IMR-90 (cell line): ENCODE results near the gene NXPE4. TPM values are rescaled to one million over a fixed set of nuclear protein-coding genes. Genes with fewer than 3 reads are reported as not detected.

Source experiments
- ATAC-seq: fragments of 200-7000 bp; cut with Tn5 transposase; 2 replicates; pipeline ENCODE4 v1.9.1; 2020; ENCODE audit warnings: low read depth, mild to moderate bottlenecking, moderate library complexity
- BruUV-seq: library from RNA; stranded (reverse); fragments of 400-500 nt; replicated peaks from 2 replicates; lab custom pipeline; 2021; lab: Mats Ljungman, UMichigan
- CTCF ChIA-PET: fragments of 300-600 bp; formaldehyde crosslinking; extraction: SDS; loops from one replicate; lab custom pipeline; 2021; ENCODE audit warnings: antibody characterized with exemption; lab: Yijun Ruan, JAX
- POLR2A ChIA-PET: fragments of 300-600 bp; sonication (Branson Sonifier 250); formaldehyde crosslinking; loops from one replicate; lab custom pipeline; 2022; ENCODE audit warnings: antibody characterized with exemption; ENCODE audit not compliant: unreplicated experiment; lab: Charles Lee
- DNase-seq: peaks from one replicate; pipeline ENCODE4 v3.0.0; 2013
- H2AFZ ChIP-seq: replicated peaks from 2 replicates; pipeline ENCODE3; 2013; ENCODE audit warnings: low read length, mild to moderate bottlenecking; ENCODE audit not compliant: poor library complexity
- H2AK5ac ChIP-seq: 2 replicates; pipeline ENCODE4 v1.6.1; 2013; ENCODE audit warnings: low read depth, low read length, inconsistent platforms
- H2AK9ac ChIP-seq: replicated peaks from 2 replicates; pipeline ENCODE3; 2013; ENCODE audit warnings: mild to moderate bottlenecking, low read depth, low read length, moderate library complexity; ENCODE audit not compliant: poor library complexity
- H2BK120ac ChIP-seq: 2 replicates; pipeline ENCODE4 v1.6.1; 2013; ENCODE audit warnings: low read depth, low read length, inconsistent platforms
- H2BK15ac ChIP-seq: 3 replicates; pipeline ENCODE4 v1.6.1; 2013; ENCODE audit warnings: low read depth, low read length, inconsistent platforms
- H2BK20ac ChIP-seq: 2 replicates; pipeline ENCODE4 v1.6.1; 2013; ENCODE audit warnings: low read depth, mild to moderate bottlenecking, inconsistent platforms, low read length, moderate library complexity
- H2BK5ac ChIP-seq: 2 replicates; pipeline ENCODE4 v1.6.1; 2013; ENCODE audit warnings: mild to moderate bottlenecking, low read depth, low read length, inconsistent platforms; ENCODE audit not compliant: poor library complexity, severe bottlenecking
- H3K14ac ChIP-seq: replicated peaks from 2 replicates; pipeline ENCODE4 v1.6.1; 2013; ENCODE audit warnings: low read depth, low read length, inconsistent platforms
- H3K18ac ChIP-seq: 2 replicates; pipeline ENCODE4 v1.6.1; 2013; ENCODE audit warnings: low read depth, low read length, control low read depth
- H3K23ac ChIP-seq: 2 replicates; pipeline ENCODE4 v1.6.1; 2013; ENCODE audit warnings: low read depth, low read length, inconsistent platforms
- H3K27ac ChIP-seq: 2 replicates; pipeline ENCODE4 v1.5.1; 2013; ENCODE audit warnings: mild to moderate bottlenecking, control low read depth, low read length; ENCODE audit not compliant: insufficient read depth
- H3K27me3 ChIP-seq: 2 replicates; pipeline ENCODE4 v1.6.1; 2013; ENCODE audit warnings: low read length; ENCODE audit not compliant: control insufficient read depth, insufficient read depth
- H3K36me3 ChIP-seq: 2 replicates; pipeline ENCODE4 v1.6.1; 2013; ENCODE audit warnings: low read length, mixed read lengths; ENCODE audit not compliant: control insufficient read depth, insufficient read depth
- H3K4ac ChIP-seq: 2 replicates; pipeline ENCODE4 v1.6.1; 2013; ENCODE audit warnings: low read depth, low read length, inconsistent platforms
- H3K4me1 ChIP-seq: 2 replicates; pipeline ENCODE4 v1.6.1; 2013; ENCODE audit warnings: low read length, mixed read lengths; ENCODE audit not compliant: control insufficient read depth, insufficient read depth
- H3K4me2 ChIP-seq: 2 replicates; pipeline ENCODE4 v1.6.1; 2013; ENCODE audit warnings: low read depth, mild to moderate bottlenecking, control low read depth, low read length, moderate library complexity
- H3K4me3 ChIP-seq: 2 replicates; pipeline ENCODE4 v1.5.1; 2013; ENCODE audit warnings: low read depth, mild to moderate bottlenecking, control low read depth, low read length, moderate library complexity; ENCODE audit not compliant: insufficient read depth
- H3K56ac ChIP-seq: 2 replicates; pipeline ENCODE4 v1.6.1; 2013; ENCODE audit warnings: low read length, inconsistent platforms; ENCODE audit not compliant: insufficient read depth; ENCODE audit errors: extremely low read depth
- H3K79me1 ChIP-seq, 2 experiments: 2 replicates each; pipeline ENCODE4 v1.6.1; 2013; ENCODE audit warnings: low read length in 2 of 2, inconsistent platforms in 1 of 2, low read depth in 1 of 2
- H3K9ac ChIP-seq: 2 replicates; pipeline ENCODE4 v1.6.1; 2013; ENCODE audit warnings: low read depth, low read length, control low read depth
- H3K9me1 ChIP-seq: 2 replicates; pipeline ENCODE4 v1.6.1; 2013; ENCODE audit warnings: low read length, inconsistent platforms; ENCODE audit not compliant: insufficient read depth
- H3K9me3 ChIP-seq: 2 replicates; pipeline ENCODE4 v1.6.1; 2013; ENCODE audit warnings: low read length; ENCODE audit not compliant: control insufficient read depth, insufficient read depth
- H4K20me1 ChIP-seq: 2 replicates; pipeline ENCODE4 v1.6.1; 2013; ENCODE audit warnings: low read length, inconsistent platforms; ENCODE audit not compliant: insufficient read depth
- H4K5ac ChIP-seq: 2 replicates; pipeline ENCODE4 v1.6.1; 2013; ENCODE audit warnings: mild to moderate bottlenecking, low read depth, low read length, control low read depth
- H4K8ac ChIP-seq, 2 experiments: 2 replicates each; pipeline ENCODE4 v1.6.1; 2013; ENCODE audit warnings: low read depth in 2 of 2, low read length in 2 of 2, control low read depth in 1 of 2, inconsistent platforms in 1 of 2
- H4K91ac ChIP-seq: 2 replicates; pipeline ENCODE4 v1.6.1; 2013; ENCODE audit warnings: low read depth, low read length, inconsistent platforms; ENCODE audit not compliant: insufficient read depth
- BHLHE40 ChIP-seq: fragments of 150-350 bp; IDR thresholded peaks from 2 replicates; pipeline ENCODE4 v1.6.1; 2016; ENCODE audit warnings: mild to moderate bottlenecking, low read depth, low read length
- CEBPB ChIP-seq: IDR thresholded peaks from 2 replicates; pipeline ENCODE4 v1.6.1; 2012; ENCODE audit warnings: low read depth, low read length, improper control_type of control experiment
- CHD1 ChIP-seq: IDR thresholded peaks from 2 replicates; pipeline ENCODE4 v1.6.1; 2012; ENCODE audit warnings: low read depth, low read length, improper control_type of control experiment
- FOS ChIP-seq: fragments of 150-350 bp; IDR thresholded peaks from 2 replicates; pipeline ENCODE4 v1.6.1; 2016; ENCODE audit warnings: low read depth, low read length
- MAFK ChIP-seq: IDR thresholded peaks from 2 replicates; pipeline ENCODE4 v1.6.1; 2012; ENCODE audit warnings: low read depth, low read length, improper control_type of control experiment
- MAZ ChIP-seq: IDR thresholded peaks from 2 replicates; pipeline ENCODE4 v1.6.1; 2012; ENCODE audit warnings: low read depth, mild to moderate bottlenecking, low read length, improper control_type of control experiment, moderate library complexity, borderline replicate concordance
- MXI1 ChIP-seq: IDR thresholded peaks from 2 replicates; pipeline ENCODE4 v1.6.1; 2012; ENCODE audit warnings: low read depth, mild to moderate bottlenecking, low read length, moderate library complexity, borderline replicate concordance
- NFE2L2 ChIP-seq: fragments of 150-350 bp; IDR thresholded peaks from 2 replicates; pipeline ENCODE4 v1.6.1; 2016; ENCODE audit warnings: low read depth, mild to moderate bottlenecking, low read length
- POLR2A ChIP-seq: IDR thresholded peaks from 2 replicates; pipeline ENCODE4 v1.6.1; 2012; ENCODE audit warnings: mild to moderate bottlenecking, low read depth, low read length
- RCOR1 ChIP-seq: IDR thresholded peaks from 2 replicates; pipeline ENCODE4 v1.6.1; 2012; ENCODE audit warnings: mild to moderate bottlenecking, low read length, improper control_type of control experiment; ENCODE audit not compliant: insufficient replicate concordance
- RFX5 ChIP-seq: IDR thresholded peaks from 2 replicates; pipeline ENCODE4 v1.8.0; 2012; ENCODE audit warnings: low read depth, mild to moderate bottlenecking, low read length, moderate library complexity
- SMC3 ChIP-seq: fragments of 150-350 bp; IDR thresholded peaks from 2 replicates; pipeline ENCODE4 v1.6.1; 2016; ENCODE audit warnings: low read depth, mild to moderate bottlenecking, antibody characterized with exemption, low read length, moderate library complexity
- WGBS, 2 experiments: methylation state at CpG; one replicate each; pipeline versions ENCODE4 v1.1.5 to v1.1.7; 2013; ENCODE audit warnings: missing lambda C conversion rate in 2 of 2; ENCODE audit not compliant: insufficient read length in 1 of 2; ENCODE audit errors: extremely low coverage in 2 of 2; 5-methylcytosine and 5-hydroxymethylcytosine counted together
- dilution Hi-C: fragments of 300-500 bp; cut with HindIII; formaldehyde crosslinking; loops from one replicate; pipeline ENCODE4 v1.14.3; 2018; ENCODE audit warnings: low sequenced_read_pairs; ENCODE audit not compliant: unreplicated experiment
- in situ Hi-C: fragments of 300-500 bp; cut with MboI; formaldehyde crosslinking; loops from 3 replicates; pipeline ENCODE4 v1.14.3; 2019; ENCODE audit warnings: low sequenced_read_pairs, inconsistent platforms, mixed read lengths
- intact Hi-C: fragments of 100-400 bp; cut with micrococcal nuclease; formaldehyde crosslinking; loops from 2 replicates; pipeline ENCODE4 v1.10.0; 2022
- polyA plus RNA-seq, 3 experiments: library from polyadenylated mRNA; depleted of rRNA; stranded (reverse); fragments of >200 nt; gene quantifications; 2 replicates each; pipeline ENCODE4 v1.2.3, GENCODE V29; 2012; ENCODE audit warnings: low replicate concordance in 1 of 3
- total RNA-seq: library from RNA; depleted of rRNA; stranded (reverse); fragments of >200 nt; gene quantifications from 2 replicates; pipeline ENCODE4 v1.2.3, GENCODE V29; 2012
- TF ChIP-seq, protein P1 (sequence below): fragments of 150-350 bp; IDR thresholded peaks from 2 replicates; pipeline ENCODE4 v1.6.1; 2016; ENCODE audit warnings: low read depth, mild to moderate bottlenecking, low read length, moderate library complexity, borderline replicate concordance
- TF ChIP-seq, protein P2 (sequence below): conservative IDR thresholded peaks from 2 replicates; pipeline ENCODE4 v1.5.1; 2012; ENCODE audit warnings: mild to moderate bottlenecking, low read depth, low read length, improper control_type of control experiment
- TF ChIP-seq, protein P3 (sequence below): fragments of 150-350 bp; IDR thresholded peaks from 2 replicates; pipeline ENCODE4 v1.6.1; 2017; ENCODE audit warnings: mild to moderate bottlenecking, antibody characterized with exemption, low read length, low read depth

NXPE4 gene
- total and polyA plus RNA-seq, 2 of the 4 experiments (the other 2 are of a cell fraction): not detected

DNA sequence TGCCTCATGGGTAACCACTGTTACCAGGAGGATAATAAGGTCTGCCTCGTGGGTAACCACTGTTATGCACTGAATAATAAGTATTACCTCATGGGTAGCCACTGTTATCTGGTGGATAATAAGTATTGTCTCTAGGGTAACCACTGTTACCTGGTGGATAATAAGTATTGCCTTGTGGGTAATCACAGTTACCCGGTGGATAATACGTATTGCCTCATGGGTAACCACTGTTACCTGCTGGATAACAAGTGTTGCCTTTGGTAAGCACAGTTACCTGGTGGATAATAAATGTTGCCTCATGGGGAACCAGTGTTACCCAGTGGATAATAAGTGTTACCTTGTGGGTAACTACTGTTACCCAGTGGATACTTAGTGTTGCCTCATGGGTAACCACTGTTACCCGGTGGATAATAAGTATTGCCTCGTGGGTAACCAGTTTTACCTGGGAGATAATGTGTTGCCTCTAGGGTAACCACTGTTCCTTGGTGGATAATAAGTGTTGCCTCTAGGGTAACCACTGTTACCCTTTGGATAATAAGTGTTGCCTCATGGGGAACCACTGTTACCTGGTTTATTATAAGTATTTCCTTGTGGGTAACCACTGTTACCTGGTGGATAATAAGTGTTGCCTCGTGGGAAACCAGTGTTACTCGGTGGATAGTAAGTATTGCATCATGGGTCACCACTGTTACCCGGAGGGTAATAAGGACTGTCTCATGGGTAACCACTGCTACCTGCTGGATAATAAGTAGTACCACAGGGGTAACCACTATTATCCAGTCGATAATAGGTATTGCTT, 10.6 kb upstream of the NXPE4 start:
- in situ Hi-C loops (no loop called here), intact Hi-C loops (loop anchor here (1.0 to 5.0 kb wide), 2 partner anchors 266 to 324 kb away; no protein-coding TSS in a partner anchor), dilution Hi-C loops (no loop called here)
- Histone ChIP-seq H3K23ac (no peak overlapping the region), H4K8ac (no peak overlapping the region), H3K27ac (no peak overlapping the region), H3K79me1 (no peaks in the 10 kb centered on the region), H3K9me3 (no peaks in the 10 kb centered on the region), H3K9ac (no peak overlapping the region), H4K20me1 (no peaks in the 10 kb centered on the region), H3K18ac (no peak overlapping the region), H2AK9ac (no peak overlapping the region), H4K5ac (no peak overlapping the region), H3K4me1 (no peaks in the 10 kb centered on the region), H3K56ac (no peak overlapping the region), H3K27me3 (no peaks in the 10 kb centered on the region), H2BK20ac (no peak overlapping the region), H2BK15ac (no peak overlapping the region), H2BK120ac (no peak overlapping the region), H3K4me3 (no peak overlapping the region), H4K91ac (no peak overlapping the region), H2BK5ac (no peak overlapping the region), H3K4me2 (no peak overlapping the region), H3K4ac (no peak overlapping the region), H2AK5ac (no peak overlapping the region), H3K14ac (no peak overlapping the region), H3K9me1 (no peaks in the 10 kb centered on the region), H2AFZ (no peak overlapping the region), H3K36me3 (no peaks in the 10 kb centered on the region)
- ChIA-PET CTCF (no interaction called here), POLR2A (no interaction called here)
- BruUV-seq: no TSS peak
- DNase-seq (peak; percentile 3), ATAC-seq (no peak)
- 60% methylated on average over 4 of the region's 9 CpGs; no CpG with 5 or more reads in 1 of the 2 experiments for WGBS, 2 experiments
- TF ChIP-seq POLR2A (no peak), CEBPB (peak; percentile 36), NFE2L2 (no peak), RCOR1 (no peak), MXI1 (no peak), MAFK (no peak), CHD1 (no peak), MAZ (no peak), BHLHE40 (no peak), SMC3 (peak; percentile 14; the same call in 1 of the 2 replicates), RFX5 (no peak), FOS (no peak)
- TF ChIP-seq, protein P1, sequence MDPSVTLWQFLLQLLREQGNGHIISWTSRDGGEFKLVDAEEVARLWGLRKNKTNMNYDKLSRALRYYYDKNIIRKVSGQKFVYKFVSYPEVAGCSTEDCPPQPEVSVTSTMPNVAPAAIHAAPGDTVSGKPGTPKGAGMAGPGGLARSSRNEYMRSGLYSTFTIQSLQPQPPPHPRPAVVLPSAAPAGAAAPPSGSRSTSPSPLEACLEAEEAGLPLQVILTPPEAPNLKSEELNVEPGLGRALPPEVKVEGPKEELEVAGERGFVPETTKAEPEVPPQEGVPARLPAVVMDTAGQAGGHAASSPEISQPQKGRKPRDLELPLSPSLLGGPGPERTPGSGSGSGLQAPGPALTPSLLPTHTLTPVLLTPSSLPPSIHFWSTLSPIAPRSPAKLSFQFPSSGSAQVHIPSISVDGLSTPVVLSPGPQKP: no peak
- TF ChIP-seq, protein P2, sequence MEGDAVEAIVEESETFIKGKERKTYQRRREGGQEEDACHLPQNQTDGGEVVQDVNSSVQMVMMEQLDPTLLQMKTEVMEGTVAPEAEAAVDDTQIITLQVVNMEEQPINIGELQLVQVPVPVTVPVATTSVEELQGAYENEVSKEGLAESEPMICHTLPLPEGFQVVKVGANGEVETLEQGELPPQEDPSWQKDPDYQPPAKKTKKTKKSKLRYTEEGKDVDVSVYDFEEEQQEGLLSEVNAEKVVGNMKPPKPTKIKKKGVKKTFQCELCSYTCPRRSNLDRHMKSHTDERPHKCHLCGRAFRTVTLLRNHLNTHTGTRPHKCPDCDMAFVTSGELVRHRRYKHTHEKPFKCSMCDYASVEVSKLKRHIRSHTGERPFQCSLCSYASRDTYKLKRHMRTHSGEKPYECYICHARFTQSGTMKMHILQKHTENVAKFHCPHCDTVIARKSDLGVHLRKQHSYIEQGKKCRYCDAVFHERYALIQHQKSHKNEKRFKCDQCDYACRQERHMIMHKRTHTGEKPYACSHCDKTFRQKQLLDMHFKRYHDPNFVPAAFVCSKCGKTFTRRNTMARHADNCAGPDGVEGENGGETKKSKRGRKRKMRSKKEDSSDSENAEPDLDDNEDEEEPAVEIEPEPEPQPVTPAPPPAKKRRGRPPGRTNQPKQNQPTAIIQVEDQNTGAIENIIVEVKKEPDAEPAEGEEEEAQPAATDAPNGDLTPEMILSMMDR: 0 out of 2 replicates have a peak, but pooled peaks have one; percentile 15
- TF ChIP-seq, protein P3, sequence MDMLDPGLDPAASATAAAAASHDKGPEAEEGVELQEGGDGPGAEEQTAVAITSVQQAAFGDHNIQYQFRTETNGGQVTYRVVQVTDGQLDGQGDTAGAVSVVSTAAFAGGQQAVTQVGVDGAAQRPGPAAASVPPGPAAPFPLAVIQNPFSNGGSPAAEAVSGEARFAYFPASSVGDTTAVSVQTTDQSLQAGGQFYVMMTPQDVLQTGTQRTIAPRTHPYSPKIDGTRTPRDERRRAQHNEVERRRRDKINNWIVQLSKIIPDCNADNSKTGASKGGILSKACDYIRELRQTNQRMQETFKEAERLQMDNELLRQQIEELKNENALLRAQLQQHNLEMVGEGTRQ: no peak
